KMS-11 (cell line): Measurements from ENCODE around the gene ENTREP3.

Experiments used
- H2AFZ ChIP-seq: fragments of 200-600 bp; sonication (generic); 2 replicates; pipeline ENCODE4 v1.6.1; 2016; ENCODE audit warnings: antibody characterized with exemption, mixed run types, low read depth
- H3K27ac ChIP-seq: fragments of 200-600 bp; sonication (generic); 2 replicates; pipeline ENCODE4 v1.6.1; 2016; ENCODE audit warnings: mild to moderate bottlenecking, mixed run types
- H3K27me3 ChIP-seq: fragments of 200-600 bp; sonication (generic); 2 replicates; pipeline ENCODE4 v1.6.1; 2017; ENCODE audit warnings: mild to moderate bottlenecking, low read depth, mixed run types, moderate library complexity; ENCODE audit not compliant: insufficient read depth
- H3K36me3 ChIP-seq: fragments of 200-600 bp; sonication (generic); 2 replicates; pipeline ENCODE4 v1.6.1; 2017; ENCODE audit warnings: mild to moderate bottlenecking, mixed run types; ENCODE audit not compliant: insufficient read depth
- H3K4me1 ChIP-seq: fragments of 200-600 bp; sonication (generic); 2 replicates; pipeline ENCODE4 v1.6.1; 2016; ENCODE audit warnings: mild to moderate bottlenecking, low read depth, mixed run types; ENCODE audit not compliant: poor library complexity, severe bottlenecking
- H3K4me2 ChIP-seq: fragments of 200-600 bp; sonication (generic); 2 replicates; pipeline ENCODE4 v1.7.0; 2016; ENCODE audit warnings: mild to moderate bottlenecking, mixed run types
- H3K4me3 ChIP-seq: fragments of 200-600 bp; sonication (generic); IDR thresholded peaks from 2 replicates; pipeline ENCODE4 v1.6.1; 2017; ENCODE audit warnings: low read depth, low read length, mixed read lengths; ENCODE audit not compliant: insufficient read depth
- H3K79me2 ChIP-seq: fragments of 200-600 bp; sonication (generic); 2 replicates; pipeline ENCODE4 v1.6.1; 2016; ENCODE audit warnings: low read depth, mixed run types; ENCODE audit not compliant: insufficient read depth
- H3K9ac ChIP-seq: fragments of 200-600 bp; sonication (generic); 2 replicates; pipeline ENCODE4 v1.6.1; 2016; ENCODE audit warnings: mild to moderate bottlenecking, mixed run types
- H4K20me1 ChIP-seq: fragments of 200-600 bp; sonication (generic); 2 replicates; pipeline ENCODE4 v1.6.1; 2016; ENCODE audit warnings: mild to moderate bottlenecking, mixed run types; ENCODE audit not compliant: insufficient read depth
- CTCF ChIP-seq: fragments of 200-600 bp; sonication (generic); conservative IDR thresholded peaks from 2 replicates; pipeline ENCODE4 v1.6.1; 2017; ENCODE audit warnings: low read depth, mild to moderate bottlenecking, antibody characterized with exemption, low read length, moderate library complexity, mixed read lengths

ENTREP3 gene

GRCh38 chr1:155207806-155208540 is 47.3 kb downstream of the ENTREP3 start, which contains the start of gene THBS3:
Gene THBS3, minus strand, starts transcription at chr1:155207897. Its CDS starts 21 bp downstream, at chr1:155207876.
- Histone ChIP-seq H3K4me2 (peak within 1 kb of the TSS; percentile 99), H4K20me1 (no peaks in the 10 kb centered on the region), H3K36me3 (no peaks in the 10 kb centered on the region), H3K9ac (peak within 1 kb of the TSS; percentile 99), H3K27me3 (no peaks in the 10 kb centered on the region), H3K27ac (peak within 1 kb of the TSS; percentile 95), H3K4me1 (peaks cover 29% of the 10 kb centered on the region), H2AFZ (peak within 1 kb of the TSS; percentile 79), H3K79me2 (0 out of 2 replicates have a peak, but pooled peaks cover 5% of the 10 kb centered on the region), H3K4me3 (peak within 1 kb of the TSS; percentile 99)
- no peak for TF ChIP-seq CTCF

GRCh38 chr1:155206891-155207805 is 48.1 kb downstream of the ENTREP3 start:
- peak overlapping the region; percentile 99 for H3K4me2 ChIP-seq
- H3K4me1 ChIP-seq: peaks cover 29% of the 10 kb centered on the region
- H3K4me3 ChIP-seq: no peak overlapping the region
- TF ChIP-seq CTCF: peak; percentile 100
- no peaks in the 10 kb centered on the region for H3K27me3 ChIP-seq
- 0 out of 2 replicates have a peak, but pooled peaks cover 5% of the 10 kb centered on the region for H3K79me2 ChIP-seq
- no peaks in the 10 kb centered on the region for H3K36me3 ChIP-seq
- peak overlapping the region; percentile 29; the same call in 1 of the 2 replicates for H3K9ac ChIP-seq
- H4K20me1 ChIP-seq: no peaks in the 10 kb centered on the region
- peak overlapping the region; percentile 36 for H3K27ac ChIP-seq
- H2AFZ ChIP-seq: peak overlapping the region; percentile 62

GRCh38 chr1:155205969-155206593 is 49.2 kb downstream of the ENTREP3 start:
- H3K27me3 ChIP-seq: no peaks in the 10 kb centered on the region
- 0 out of 2 replicates have a peak, but pooled peaks cover 5% of the 10 kb centered on the region for H3K79me2 ChIP-seq
- no peak overlapping the region for H3K9ac ChIP-seq
- H4K20me1 ChIP-seq: no peaks in the 10 kb centered on the region
- no peak for TF ChIP-seq CTCF
- H3K36me3 ChIP-seq: no peaks in the 10 kb centered on the region
- H3K4me2 ChIP-seq: no peak overlapping the region
- peaks cover 29% of the 10 kb centered on the region for H3K4me1 ChIP-seq
- no peak overlapping the region for H3K4me3 ChIP-seq
- H3K27ac ChIP-seq: no peak overlapping the region
- H2AFZ ChIP-seq: no peak overlapping the region

- 0 out of 2 replicates have a peak, but pooled peaks cover 5% of the 10 kb centered on the region for H3K79me2 ChIP-seq
- H3K4me2 ChIP-seq: no peak overlapping the region
- H3K9ac ChIP-seq: no peak overlapping the region
- H3K4me3 ChIP-seq: no peak overlapping the region
- H3K36me3 ChIP-seq: no peaks in the 10 kb centered on the region
- H3K27ac ChIP-seq: no peak overlapping the region
- no peaks in the 10 kb centered on the region for H4K20me1 ChIP-seq
- 0 out of 2 replicates have a peak, but pooled peaks have one; percentile 4 for TF ChIP-seq CTCF
- H3K27me3 ChIP-seq: no peaks in the 10 kb centered on the region
- H2AFZ ChIP-seq: no peak overlapping the region
- peaks cover 26% of the 10 kb centered on the region for H3K4me1 ChIP-seq
Observed at GRCh38 chr1:155205035-155205434, 50.2 kb downstream of the ENTREP3 start.
